DOHH2 (cell line): ENCODE measurements around the gene YWHAQ.

Experiments used
- EZH2phosphoT487 ChIP-seq: fragments of 200-600 bp; sonication (generic); IDR thresholded peaks from 2 replicates; pipeline ENCODE4 v1.6.1; 2017; ENCODE audit warnings: borderline replicate concordance, mild to moderate bottlenecking, antibody characterized with exemption, low read length, moderate library complexity, mixed read lengths
- TF ChIP-seq, protein P1 (sequence below): fragments of 200-600 bp; sonication (generic); IDR thresholded peaks from one replicate; pipeline ENCODE4 v1.5.1; 2014; ENCODE audit warnings: antibody characterized with exemption, mild to moderate bottlenecking, low read depth, low read length; ENCODE audit not compliant: poor library complexity, severe bottlenecking

DNA sequence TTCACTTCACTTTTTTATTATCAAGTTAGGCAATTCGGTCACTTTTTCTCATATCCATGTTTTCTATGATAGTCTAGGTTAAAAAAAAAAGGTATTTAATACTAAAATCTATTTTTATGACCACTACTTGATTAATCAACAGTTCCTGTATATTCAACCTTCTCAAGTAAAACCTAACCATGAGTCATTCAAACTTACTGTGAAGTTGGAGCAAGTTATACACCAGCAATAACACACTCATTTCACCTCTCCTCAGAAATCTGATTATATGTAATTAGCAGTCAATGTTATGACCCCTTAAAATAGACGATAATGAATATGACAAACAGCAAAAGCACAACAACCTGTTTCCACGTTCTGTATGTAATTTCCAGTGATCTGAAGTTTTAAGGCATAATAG, 40.2 kb downstream of the YWHAQ start:
- TF ChIP-seq, protein P1, sequence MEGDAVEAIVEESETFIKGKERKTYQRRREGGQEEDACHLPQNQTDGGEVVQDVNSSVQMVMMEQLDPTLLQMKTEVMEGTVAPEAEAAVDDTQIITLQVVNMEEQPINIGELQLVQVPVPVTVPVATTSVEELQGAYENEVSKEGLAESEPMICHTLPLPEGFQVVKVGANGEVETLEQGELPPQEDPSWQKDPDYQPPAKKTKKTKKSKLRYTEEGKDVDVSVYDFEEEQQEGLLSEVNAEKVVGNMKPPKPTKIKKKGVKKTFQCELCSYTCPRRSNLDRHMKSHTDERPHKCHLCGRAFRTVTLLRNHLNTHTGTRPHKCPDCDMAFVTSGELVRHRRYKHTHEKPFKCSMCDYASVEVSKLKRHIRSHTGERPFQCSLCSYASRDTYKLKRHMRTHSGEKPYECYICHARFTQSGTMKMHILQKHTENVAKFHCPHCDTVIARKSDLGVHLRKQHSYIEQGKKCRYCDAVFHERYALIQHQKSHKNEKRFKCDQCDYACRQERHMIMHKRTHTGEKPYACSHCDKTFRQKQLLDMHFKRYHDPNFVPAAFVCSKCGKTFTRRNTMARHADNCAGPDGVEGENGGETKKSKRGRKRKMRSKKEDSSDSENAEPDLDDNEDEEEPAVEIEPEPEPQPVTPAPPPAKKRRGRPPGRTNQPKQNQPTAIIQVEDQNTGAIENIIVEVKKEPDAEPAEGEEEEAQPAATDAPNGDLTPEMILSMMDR, result no peak
- no peak for TF ChIP-seq EZH2phosphoT487
